Mononuclear cell (primary cell): ENCODE data around the gene NR2E3. TPM values are rescaled to one million over a fixed set of nuclear protein-coding genes. Genes with fewer than 3 reads are reported as not detected.
"Not testable (repeated sequence)": the region's sequence is repeated elsewhere in the genome, so short reads cannot be mapped to it uniquely, and the experiment has no call there.

Source experiments
- H3K27me3 ChIP-seq: 2 replicates; pipeline ENCODE4 v1.6.0; 2011; ENCODE audit warnings: low read length, control low read depth; ENCODE audit not compliant: insufficient read depth
- H3K4me1 ChIP-seq: 2 replicates; pipeline ENCODE4 v1.5.1; 2011; ENCODE audit warnings: mild to moderate bottlenecking, low read length, control low read depth; ENCODE audit not compliant: insufficient read depth
- H3K4me3 ChIP-seq: 2 replicates; pipeline ENCODE4 v1.5.1; 2011; ENCODE audit warnings: mild to moderate bottlenecking, low read length, moderate library complexity
- H3K9me3 ChIP-seq: 2 replicates; pipeline ENCODE4 v1.5.1; 2011; ENCODE audit warnings: low read depth, mild to moderate bottlenecking, control low read depth, low read length
- total RNA-seq: library from RNA; depleted of rRNA; stranded (reverse); fragments of >200 nt; gene quantifications from one replicate; pipeline ENCODE4 v1.2.3, GENCODE V29; 2012

The NR2E3 gene
- total RNA-seq, 1 donor = not detected

DNA sequence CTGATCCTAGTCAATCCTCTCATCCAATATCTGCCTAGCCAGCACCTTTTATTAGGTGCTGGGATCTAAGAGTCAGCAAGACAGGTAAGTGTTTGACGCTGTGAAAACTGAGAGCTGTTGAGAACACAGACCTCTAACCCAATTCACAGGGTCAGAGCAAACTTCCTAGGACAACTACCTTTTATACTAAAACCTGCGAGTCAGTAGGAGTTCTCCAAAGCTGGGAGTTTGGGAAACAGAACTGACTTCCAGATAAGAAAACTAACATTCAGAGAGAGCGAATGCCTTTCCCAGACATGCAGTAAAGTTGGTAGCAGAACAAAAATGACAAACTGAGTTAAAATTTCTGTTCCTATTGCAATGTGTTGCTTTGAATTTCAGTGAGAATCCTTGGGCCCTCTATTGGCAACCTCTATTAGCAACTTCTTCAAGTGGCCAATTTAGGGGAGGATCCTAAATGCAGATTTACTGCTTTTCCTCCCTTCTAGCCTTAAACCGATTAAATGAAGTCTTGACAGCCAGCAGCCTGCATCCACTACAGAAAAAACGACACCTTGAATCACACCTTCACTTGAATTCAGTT is 11.3 kb downstream of the NR2E3 start:
- H3K4me3 ChIP-seq = no peak overlapping the region
- no peaks in the 10 kb centered on the region for H3K27me3 ChIP-seq
- H3K9me3 ChIP-seq = peaks cover 27% of the 10 kb centered on the region
- no peaks in the 10 kb centered on the region for H3K4me1 ChIP-seq

DNA sequence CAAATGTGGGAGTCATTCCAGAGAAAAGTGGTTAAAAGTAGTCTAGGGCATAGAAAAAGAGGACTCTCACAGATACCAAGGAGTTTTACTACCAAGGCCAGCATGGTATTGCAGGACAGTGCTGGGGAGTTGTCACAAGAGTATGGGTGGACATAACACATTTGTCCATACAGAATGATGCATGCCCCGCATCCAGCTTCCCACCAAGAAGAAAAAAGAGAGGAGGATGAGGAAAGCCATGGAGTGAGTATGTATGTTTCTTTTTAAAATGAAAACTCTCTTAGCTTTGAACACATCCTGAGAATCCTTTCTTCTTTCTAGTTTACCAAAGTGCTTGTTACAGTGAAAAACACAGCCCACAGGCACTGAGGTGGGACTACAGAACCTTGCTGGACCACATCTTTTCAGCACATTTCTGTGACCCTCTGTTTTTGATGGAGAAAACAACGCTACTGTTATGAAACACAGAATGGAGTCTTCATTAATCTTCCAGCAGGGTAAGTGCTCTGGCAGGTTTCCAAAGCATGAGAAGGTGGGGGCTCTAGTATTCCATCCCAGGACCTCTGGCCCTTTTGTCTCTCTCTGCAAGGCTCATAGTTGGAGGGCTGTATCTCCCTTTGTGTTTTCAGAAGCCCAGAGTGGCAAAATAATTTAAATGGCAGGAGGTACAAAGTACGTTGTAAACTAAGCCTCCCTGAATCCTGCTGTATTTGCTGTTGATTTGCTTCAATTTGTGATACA is 12.7 kb downstream of the NR2E3 start:
- Histone ChIP-seq H3K4me1 (no peaks in the 10 kb centered on the region), H3K9me3 (peaks cover 27% of the 10 kb centered on the region), H3K4me3 (no peak overlapping the region), H3K27me3 (no peaks in the 10 kb centered on the region)

DNA sequence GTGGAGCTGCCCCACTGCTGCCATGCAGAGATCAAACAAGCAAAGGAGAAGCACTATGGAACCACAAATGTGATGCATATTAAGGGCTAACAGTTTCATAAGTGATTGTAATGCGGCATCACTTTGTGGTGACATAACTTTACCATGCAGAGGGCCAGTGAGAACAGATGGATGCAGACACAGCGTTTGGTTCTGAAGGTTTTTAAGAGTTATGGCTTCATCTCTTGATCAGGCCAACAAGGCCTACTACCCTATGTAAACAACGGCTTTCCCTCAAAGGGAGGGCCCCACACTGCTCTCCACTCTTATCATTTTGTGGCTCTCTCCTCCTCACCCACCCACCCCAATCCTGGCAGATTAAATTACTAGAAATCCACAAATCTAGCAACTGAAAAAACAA is 13.4 kb downstream of the NR2E3 start:
- Histone ChIP-seq H3K9me3 (peaks cover 27% of the 10 kb centered on the region), H3K4me1 (no peaks in the 10 kb centered on the region), H3K27me3 (no peaks in the 10 kb centered on the region), H3K4me3 (no peak overlapping the region)

DNA sequence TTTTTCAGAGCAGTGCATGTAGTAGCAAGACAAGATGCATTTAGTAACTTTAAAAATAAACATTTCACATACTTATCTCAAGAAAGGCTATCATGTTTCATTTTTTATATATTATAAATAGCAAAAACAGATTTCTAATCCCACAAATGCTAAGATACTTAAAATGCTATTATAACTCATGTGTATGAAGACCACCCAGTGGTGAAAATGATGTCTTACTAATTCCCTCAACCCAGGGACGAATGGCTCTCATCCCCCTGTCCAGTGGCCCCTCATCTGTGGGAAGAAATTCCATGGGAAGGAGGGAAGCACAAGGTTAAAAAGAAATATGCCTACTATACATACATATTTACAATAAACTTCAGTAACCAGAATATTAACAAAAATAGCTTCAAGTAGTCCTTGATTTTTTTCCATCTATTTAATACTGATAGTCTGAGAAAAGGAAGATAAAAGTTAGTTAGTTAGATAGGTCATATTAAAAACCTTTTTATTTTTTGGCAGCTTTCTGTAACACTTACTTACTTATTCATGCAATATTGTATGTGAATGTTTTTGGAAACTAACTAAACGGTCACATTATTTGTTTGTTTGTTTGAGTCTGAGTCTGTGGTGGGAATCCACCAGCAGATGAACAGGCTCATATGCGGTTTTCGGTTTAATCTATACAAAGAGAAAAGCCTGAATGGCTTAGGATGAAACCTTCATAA is 14.8 kb downstream of the NR2E3 start:
- Histone ChIP-seq H3K9me3 (peaks cover 24% of the 10 kb centered on the region), H3K27me3 (no peaks in the 10 kb centered on the region)

DNA sequence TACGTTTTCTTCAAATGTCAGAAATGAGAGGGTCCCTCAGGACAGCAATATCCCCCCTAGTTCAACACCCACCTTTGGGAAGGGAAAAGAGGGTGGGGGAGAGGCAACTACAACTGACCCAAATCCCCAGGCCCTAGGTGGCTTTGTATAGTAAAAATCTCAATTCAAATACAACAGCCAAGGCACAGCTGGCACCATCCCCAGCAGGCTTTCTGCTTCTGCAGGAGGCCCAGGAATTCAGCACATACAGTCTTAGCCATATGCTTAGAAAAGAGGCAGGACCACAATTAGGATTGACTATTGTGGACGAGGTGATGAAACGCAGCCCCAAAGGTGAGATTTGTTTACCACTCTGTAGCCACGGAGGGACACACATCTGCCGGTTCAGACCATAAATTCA is 15.8 kb downstream of the NR2E3 start:
- H3K4me1 ChIP-seq = no peaks in the 10 kb centered on the region
- peaks cover 17% of the 10 kb centered on the region for H3K9me3 ChIP-seq
- H3K4me3 ChIP-seq = no peak overlapping the region

More for the DNA sequence above, 14.8 kb downstream of the NR2E3 start:
- Histone ChIP-seq H3K4me1 (no peaks in the 10 kb centered on the region), H3K4me3 (no peak overlapping the region)

DNA sequence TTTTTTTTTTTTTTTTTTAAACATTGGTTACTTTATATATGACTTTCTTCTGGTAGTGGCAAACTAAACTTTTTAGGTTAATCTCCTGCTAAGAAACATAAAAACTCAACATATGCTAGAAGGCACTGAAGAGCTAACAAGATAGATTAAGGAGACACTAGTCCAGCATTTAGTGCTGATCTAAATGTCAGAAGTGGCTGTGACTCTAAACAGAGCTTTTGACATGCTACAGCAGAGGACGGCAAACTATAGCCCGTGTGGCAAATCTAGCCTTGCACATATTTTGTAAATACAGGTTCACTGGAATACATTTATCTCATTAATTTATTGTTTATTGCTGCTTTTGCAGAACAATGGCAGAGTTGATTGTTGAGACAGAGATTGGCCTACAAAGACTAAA is 20.6 kb downstream of the NR2E3 start:
- Histone ChIP-seq H3K4me3 (no peak overlapping the region), H3K27me3 (no peaks in the 10 kb centered on the region), H3K9me3 (no peaks in the 10 kb centered on the region), H3K4me1 (no peaks in the 10 kb centered on the region)

More for the DNA sequence above, 15.8 kb downstream of the NR2E3 start:
- H3K27me3 ChIP-seq = no peaks in the 10 kb centered on the region

DNA sequence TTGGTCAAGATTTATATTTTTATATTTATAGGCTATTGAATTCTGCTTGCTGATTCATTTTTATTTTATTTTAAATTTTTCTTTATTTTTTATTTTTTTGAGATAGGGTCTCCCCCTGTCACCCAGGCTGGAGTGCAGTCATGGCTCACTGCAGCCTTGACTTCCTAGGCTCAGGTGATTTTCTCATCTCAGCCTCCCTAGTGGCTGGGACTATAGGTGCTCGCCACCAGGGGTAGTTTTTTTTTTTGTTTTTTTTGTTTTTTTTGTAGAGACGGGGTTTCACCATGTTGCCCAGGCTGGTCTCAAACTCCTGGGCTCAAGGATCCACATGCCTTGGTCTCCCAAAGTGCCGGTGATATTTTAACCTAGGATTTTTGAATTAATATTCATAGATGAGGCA is 31.2 kb downstream of the NR2E3 start:
- Histone ChIP-seq H3K9me3 (no peaks in the 10 kb centered on the region), H3K4me1 (no peaks in the 10 kb centered on the region), H3K4me3 (no peak overlapping the region), H3K27me3 (no peaks in the 10 kb centered on the region)

DNA sequence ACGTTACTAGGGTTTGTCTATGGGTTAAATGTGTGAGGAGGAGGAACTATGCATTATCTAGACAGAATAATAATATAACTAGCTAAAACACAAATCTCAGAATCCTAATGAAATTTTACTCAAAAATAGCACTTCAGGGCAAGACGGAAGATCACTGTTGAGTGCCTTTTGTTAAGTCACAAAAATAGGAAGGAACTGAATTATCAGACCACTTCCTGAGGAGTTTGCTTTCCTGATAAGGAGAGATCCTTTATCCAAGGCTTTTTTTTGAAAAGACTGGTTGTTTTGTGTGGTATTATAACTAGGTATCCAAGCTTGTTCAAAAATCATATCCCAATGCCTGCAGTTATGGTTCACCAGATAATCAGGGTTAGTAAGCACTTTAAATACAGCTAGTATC is 34.6 kb downstream of the NR2E3 start:
- Histone ChIP-seq H3K9me3 (no peaks in the 10 kb centered on the region), H3K27me3 (no peaks in the 10 kb centered on the region), H3K4me1 (no peaks in the 10 kb centered on the region), H3K4me3 (no peak overlapping the region)

DNA sequence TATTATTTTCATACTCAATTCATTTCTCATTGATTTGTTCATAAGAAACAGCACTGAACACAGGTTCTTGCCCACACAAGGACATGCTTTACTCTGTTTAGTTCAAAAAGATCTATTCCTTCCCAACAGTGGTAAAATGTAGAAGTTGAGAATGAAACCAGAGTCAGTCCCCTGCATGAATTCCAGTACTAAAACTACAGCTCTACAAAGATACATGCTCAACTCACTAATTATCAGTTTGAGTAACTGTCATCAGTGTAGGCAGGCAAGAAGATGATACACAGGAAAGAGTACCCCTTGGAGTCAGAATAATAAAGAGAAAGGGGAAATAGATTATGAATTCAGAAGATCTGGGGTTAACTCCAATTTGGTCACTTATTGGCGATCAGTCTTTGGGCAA is 43.2 kb downstream of the NR2E3 start:
- Histone ChIP-seq H3K4me1 (no peaks in the 10 kb centered on the region), H3K4me3 (no peak overlapping the region), H3K27me3 (no peaks in the 10 kb centered on the region), H3K9me3 (no peaks in the 10 kb centered on the region)

DNA sequence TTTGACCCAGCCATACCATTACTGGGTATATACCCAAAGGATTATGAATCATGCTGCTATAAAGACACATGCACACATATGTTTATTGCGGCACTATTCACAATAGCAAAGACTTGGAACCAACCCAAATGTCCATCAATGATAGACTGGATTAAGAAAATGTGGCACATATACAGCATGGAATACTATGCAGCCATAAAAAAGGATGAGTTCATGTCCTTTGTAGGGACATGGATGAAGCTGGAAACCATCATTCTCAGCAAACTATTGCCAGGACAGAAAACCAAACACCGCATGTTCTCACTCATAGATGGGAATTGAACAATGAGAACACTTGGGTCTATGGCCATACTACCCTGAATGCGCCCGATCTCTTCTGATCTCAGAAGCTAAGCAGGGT is 47.9 kb downstream of the NR2E3 start:
- H3K9me3 ChIP-seq, H3K4me1 ChIP-seq: not testable (repeated sequence)

More for the DNA sequence above, 47.9 kb downstream of the NR2E3 start:
- not testable (repeated sequence) for H3K4me3 ChIP-seq, H3K27me3 ChIP-seq
